Fibroblast of pulmonary artery (primary cell): ENCODE results near the gene CREB3L4.

ENCODE experiments used
- DNase-seq: peaks from one replicate; pipeline ENCODE4 v3.0.0-alpha.2; 2010; ENCODE audit warnings: low read depth
- H3K4me3 ChIP-seq: replicated peaks from 2 replicates; pipeline ENCODE4 v1.5.1; 2011; ENCODE audit warnings: low read depth, mild to moderate bottlenecking, control low read depth, low read length, moderate library complexity
- CTCF ChIP-seq: IDR thresholded peaks from 2 replicates; pipeline ENCODE4 v1.5.1; 2011; ENCODE audit warnings: mild to moderate bottlenecking, control low read depth, low read length, inconsistent platforms; ENCODE audit errors: missing control alignments

The CREB3L4 gene

DNA sequence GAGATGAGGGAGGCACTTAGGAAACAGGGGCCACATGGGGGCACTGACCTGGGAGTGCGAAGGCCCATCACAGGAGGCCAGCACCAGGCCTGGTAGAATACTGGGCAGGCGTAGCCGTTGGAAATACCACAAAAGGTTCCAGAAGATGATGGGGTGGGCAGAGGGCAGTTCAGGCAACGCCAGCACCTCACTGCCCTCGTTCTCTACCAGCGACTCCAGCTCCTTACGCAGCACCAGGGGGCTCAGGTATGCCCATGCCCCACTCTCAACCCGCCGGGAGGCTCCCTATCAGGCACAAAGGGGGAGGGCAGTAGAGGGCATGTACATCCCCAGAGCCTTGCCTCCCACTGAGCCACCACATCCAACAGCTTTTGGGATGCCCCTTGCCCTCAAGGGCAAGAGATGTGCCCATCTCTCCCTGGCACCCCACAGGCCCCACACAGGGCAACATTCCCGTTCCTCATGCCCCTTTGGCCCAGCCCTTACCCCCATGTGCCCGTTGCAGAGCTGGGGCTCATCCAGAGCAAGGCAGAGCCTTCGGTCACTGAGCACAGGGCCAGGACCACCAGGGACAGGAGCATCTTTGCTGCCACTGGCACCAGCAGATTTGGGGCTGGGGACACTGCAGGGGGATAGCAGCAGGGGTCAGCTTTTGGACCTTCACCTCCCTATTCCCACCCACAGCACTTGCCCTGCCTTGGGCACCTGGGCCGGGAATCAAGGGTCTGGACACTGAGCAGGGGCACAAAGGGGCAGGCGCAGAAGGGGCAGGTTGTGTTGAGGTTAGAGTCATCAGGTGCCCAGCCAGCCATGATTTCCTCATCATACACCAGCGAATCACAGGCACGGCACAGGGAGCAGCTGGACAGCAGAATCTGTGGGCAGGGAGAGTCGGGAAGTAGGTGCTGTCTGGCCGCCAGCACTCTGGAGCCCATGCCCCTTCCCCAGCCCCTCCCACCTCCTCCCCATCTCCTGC lies 35.3 kb upstream of the CREB3L4 start:
- no peak for DNase-seq
- TF ChIP-seq CTCF, result no peak
- no peak overlapping the region for H3K4me3 ChIP-seq

DNA sequence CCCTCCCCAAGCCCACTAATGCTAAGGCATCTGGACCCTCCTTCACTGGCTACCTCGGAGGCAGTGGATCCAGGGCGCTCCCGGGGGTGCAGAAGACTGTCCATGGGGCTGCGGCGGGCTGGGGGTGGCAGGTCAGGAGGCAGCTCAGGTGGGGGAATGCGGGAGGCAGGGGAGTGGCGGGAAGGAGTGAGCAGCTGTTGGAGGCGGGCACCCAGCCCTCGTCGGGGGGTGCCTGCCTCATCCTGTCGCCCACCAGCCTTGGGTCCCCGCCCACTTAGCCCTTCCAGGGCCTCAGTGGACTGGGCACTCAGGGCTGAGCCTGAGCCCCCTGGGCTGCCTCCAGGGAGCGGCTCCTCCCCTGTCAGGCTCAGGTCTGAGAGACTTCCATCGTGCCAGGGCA lies 34.3 kb upstream of the CREB3L4 start:
- DNase-seq, result no peak
- no peak for TF ChIP-seq CTCF
- no peak overlapping the region for H3K4me3 ChIP-seq

DNA sequence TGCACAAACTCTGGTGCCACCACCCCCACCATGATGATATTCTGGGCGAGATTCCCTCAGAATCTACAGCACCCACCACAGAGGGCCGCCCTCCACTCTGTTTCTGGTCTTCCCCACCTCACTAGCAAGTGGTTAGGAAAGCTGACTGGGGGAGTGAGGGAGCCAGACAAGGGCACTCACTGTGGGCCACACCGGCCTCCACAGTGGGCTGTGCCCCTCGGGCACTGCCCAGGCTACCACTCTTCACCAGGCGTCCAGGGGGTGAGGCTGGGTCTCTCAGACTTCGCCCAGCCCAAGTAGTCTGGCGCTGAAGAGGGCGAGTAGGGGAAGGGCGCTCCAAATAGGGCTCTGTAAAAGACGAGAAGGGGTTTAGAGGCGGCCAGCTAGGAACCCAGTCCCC lies 33.7 kb upstream of the CREB3L4 start:
- DNase-seq, result no peak
- no peak for TF ChIP-seq CTCF
- H3K4me3 ChIP-seq, result no peak overlapping the region

DNA sequence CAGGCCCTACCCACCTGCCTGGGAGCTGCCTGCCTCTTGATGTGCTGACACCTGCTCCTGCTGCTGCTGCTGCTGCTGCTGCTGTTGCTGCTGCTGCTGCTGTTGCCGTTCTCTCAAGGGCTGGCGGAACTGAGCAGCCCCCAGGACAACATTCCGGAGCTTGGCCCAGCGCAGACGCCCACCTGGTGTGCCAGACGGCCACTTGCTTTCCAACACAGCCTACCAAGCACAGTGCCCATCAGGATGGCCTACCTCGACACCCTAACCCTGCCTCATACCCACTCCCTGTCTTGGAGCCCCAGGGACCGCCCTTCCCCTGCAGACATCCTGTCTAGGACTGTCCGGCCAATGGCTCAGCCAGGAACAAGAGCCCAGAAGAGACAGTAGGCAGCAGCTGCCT lies 33.0 kb upstream of the CREB3L4 start:
- DNase-seq, result no peak
- H3K4me3 ChIP-seq, result no peak overlapping the region
- TF ChIP-seq CTCF, result no peak

DNA sequence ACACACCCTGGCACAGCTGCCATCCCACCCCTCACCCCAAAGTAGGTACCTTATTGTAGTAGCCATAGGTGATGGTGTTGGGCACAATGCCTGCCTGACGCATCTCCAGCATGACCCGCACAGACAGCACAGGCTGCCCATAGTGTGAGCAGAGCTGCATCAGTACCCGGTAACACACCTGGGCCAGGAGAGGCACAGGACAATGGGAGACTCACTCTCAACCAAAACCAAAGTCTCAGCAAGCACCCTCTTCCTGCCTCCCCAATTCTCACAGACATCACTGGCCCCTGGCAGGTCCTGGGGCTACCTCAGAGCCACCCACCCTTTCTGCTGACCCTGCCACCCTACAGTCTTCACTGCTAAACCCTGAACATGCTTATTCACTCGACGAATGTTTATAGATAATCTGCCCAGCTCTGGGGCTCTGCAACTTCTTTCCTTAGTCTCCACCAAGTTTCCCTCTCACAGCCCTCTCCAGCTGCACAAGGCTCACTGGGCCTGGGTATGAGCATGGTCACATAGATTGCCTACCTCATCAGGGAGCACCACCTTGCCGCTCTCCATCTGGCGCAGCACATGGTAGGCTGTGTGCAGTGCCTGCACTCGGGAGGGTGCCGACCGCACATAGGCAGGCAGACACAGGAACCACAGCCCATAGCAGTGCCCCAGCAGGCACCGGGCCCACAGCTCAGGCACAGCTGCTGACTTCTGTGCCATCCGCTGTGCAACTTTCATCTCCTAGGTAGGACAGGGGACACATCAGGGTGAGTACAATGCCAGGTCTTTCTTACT lies 31.5 kb upstream of the CREB3L4 start:
- no peak overlapping the region for H3K4me3 ChIP-seq
- no peak for TF ChIP-seq CTCF
- DNase-seq, result no peak

DNA sequence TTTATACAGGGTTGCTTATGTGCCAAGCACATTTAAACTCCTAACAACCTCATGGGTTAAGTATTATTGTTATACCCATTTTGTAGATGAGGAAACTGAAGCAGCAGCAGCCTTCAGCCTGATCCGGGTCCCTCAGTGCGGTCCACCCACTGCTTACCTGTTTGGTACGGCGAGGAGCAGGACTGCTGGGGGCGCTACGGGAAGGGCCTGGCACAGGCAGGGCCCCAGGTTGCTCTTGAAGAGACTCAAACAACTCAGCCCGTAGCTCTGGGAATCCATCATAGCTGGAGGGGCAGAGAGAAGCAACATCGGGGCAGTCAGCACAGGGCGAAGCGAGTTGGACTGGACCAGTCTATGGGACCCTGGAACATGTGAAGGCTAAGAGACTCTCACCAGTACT lies 30.4 kb upstream of the CREB3L4 start:
- no peak for TF ChIP-seq CTCF
- DNase-seq, result no peak
- no peak overlapping the region for H3K4me3 ChIP-seq
